Lower lobe of right lung (tissue), 2 donors: Measurements from ENCODE around the gene NHS. TPM values are rescaled to one million over a fixed set of nuclear protein-coding genes. Genes with fewer than 3 reads are reported as not detected.

Source experiments
- ATAC-seq, 2 donors: fragments of 200-7000 bp; cut with Tn5 transposase; one replicate each; pipeline ENCODE4 v1.9.1; 2020 to 2022; ENCODE audit warnings: mild to moderate bottlenecking in 2 of 2, moderate library complexity in 2 of 2
- DNase-seq: peaks from one replicate; pipeline ENCODE4 v3.0.0-alpha.2; 2020
- H3K27ac ChIP-seq: fragments of 200-600 bp; one replicate; pipeline ENCODE4 v1.8.0; 2022
- H3K27me3 ChIP-seq: fragments of 200-600 bp; one replicate; pipeline ENCODE4 v1.8.0; 2022; ENCODE audit warnings: low read depth
- H3K36me3 ChIP-seq: fragments of 200-600 bp; one replicate; pipeline ENCODE4 v1.8.0; 2022; ENCODE audit warnings: mild to moderate bottlenecking
- H3K4me1 ChIP-seq: fragments of 200-600 bp; one replicate; pipeline ENCODE4 v1.8.0; 2022
- H3K4me3 ChIP-seq: fragments of 200-600 bp; one replicate; pipeline ENCODE4 v1.8.0; 2022; ENCODE audit warnings: mild to moderate bottlenecking
- H3K9me3 ChIP-seq: fragments of 200-600 bp; one replicate; pipeline ENCODE4 v1.8.0; 2022
- CTCF ChIP-seq: fragments of 200-600 bp; IDR thresholded peaks from one replicate; pipeline ENCODE4 v1.8.0; 2022; ENCODE audit warnings: antibody characterized with exemption, mild to moderate bottlenecking
- intact Hi-C: fragments of 100-400 bp; cut with DNase I; formaldehyde crosslinking; loops from one replicate; pipeline ENCODE4 v1.11.0; 2022
- total RNA-seq: library from RNA; stranded (reverse); fragmentation: NEBNext Ultra II Directional; extraction: Animal tissue kit (Norgen Biotek cat#: 25700); gene quantifications from one replicate; pipeline ENCODE4 v1.2.1, GENCODE V29; 2021
- donor health status: DM: no; HTN: yes; CAD: no; lungs with severe emphysema.

Gene NHS
- total RNA-seq, 1 donor from 2014 or later, result 2.7 TPM

- intact Hi-C loops, result no loop called here
- H3K36me3 ChIP-seq, result no peaks in the 10 kb centered on the region
- H3K4me1 ChIP-seq, result no peaks in the 10 kb centered on the region
- no peak overlapping the region for H3K27ac ChIP-seq
- ATAC-seq (no peak), DNase-seq (no peak)
- H3K27me3 ChIP-seq, result no peaks in the 10 kb centered on the region
- no peak for TF ChIP-seq CTCF
- H3K4me3 ChIP-seq, result no peak overlapping the region
- H3K9me3 ChIP-seq, result no peaks in the 10 kb centered on the region
Measured at GRCh38 chrX:17403972-17404371, 29.0 kb downstream of the NHS start.

GRCh38 chrX:17405225-17405969 lies 30.4 kb downstream of the NHS start:
- H3K9me3 ChIP-seq, result no peaks in the 10 kb centered on the region
- DNase-seq (no peak), ATAC-seq (no peak)
- intact Hi-C loops, result no loop called here
- H3K4me3 ChIP-seq, result no peak overlapping the region
- no peaks in the 10 kb centered on the region for H3K36me3 ChIP-seq
- no peaks in the 10 kb centered on the region for H3K4me1 ChIP-seq
- TF ChIP-seq CTCF, result no peak
- no peaks in the 10 kb centered on the region for H3K27me3 ChIP-seq
- H3K27ac ChIP-seq, result no peak overlapping the region

DNA sequence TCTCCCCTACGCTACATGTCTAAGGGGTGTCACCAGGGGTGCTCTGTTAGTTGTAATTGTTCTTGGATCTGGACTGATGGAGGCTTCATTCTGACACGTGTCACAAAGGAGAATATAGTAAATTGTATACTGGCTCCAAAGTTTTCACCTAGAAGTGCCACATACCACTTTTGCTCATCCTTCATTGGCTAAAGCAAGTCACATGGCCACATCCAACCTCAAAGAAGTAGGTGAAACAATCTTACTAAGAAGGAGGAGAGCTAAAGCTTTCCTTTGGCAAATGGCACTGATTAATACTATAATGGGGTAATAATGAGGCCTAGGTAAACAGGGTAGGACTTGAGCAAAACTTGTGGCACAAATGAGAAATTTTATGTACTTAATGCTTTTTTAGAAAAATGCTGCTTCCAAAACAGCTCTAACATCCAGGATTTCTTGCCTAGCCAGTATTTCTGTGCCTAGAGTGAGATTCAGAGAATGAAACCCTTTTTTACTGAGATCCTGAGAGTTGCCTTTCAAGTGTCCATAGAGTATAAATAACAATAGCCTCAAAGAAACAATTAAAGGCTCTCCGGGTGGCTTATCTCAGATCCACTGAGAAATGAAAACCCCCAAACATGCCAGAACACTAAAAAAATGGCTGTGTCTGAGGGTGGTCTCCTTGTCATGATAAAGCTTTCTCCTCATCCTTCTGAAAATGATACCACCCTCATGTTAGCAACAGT lies 34.7 kb downstream of the NHS start:
- DNase-seq, result no peak
- ATAC-seq, result no peak
- Histone ChIP-seq H3K4me3 (no peak overlapping the region), H3K4me1 (no peaks in the 10 kb centered on the region), H3K27me3 (no peaks in the 10 kb centered on the region), H3K9me3 (no peaks in the 10 kb centered on the region), H3K27ac (no peak overlapping the region), H3K36me3 (no peaks in the 10 kb centered on the region)
- intact Hi-C loops, result no loop called here
- TF ChIP-seq CTCF, result no peak

DNA sequence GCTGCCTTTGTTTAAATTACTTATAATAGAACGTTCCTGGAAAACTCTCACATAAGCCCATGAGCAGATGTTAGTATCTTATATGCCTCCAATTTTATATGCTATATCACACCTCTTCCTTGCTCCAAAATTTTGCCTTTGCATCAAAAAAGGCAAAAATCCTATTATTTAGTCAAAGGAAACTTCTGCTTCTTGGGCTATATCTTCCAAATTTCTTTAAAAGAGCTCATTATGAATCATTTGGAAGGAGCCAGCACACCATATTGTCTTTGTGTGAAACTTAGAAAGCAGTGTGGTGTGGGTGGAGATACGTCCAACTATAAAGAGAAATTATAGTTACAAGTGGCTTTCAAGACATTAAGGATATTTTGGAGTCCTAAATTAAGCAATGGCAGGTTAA lies 35.7 kb downstream of the NHS start:
- Histone ChIP-seq H3K27ac (no peak overlapping the region), H3K4me3 (no peak overlapping the region), H3K4me1 (no peaks in the 10 kb centered on the region), H3K9me3 (no peaks in the 10 kb centered on the region), H3K27me3 (no peaks in the 10 kb centered on the region), H3K36me3 (no peaks in the 10 kb centered on the region)
- no peak for DNase-seq
- TF ChIP-seq CTCF, result no peak
- ATAC-seq, result no peak
- intact Hi-C loops, result no loop called here

GRCh38 chrX:17411205-17411604 lies 36.2 kb downstream of the NHS start:
- H3K27me3 ChIP-seq, result no peaks in the 10 kb centered on the region
- no peaks in the 10 kb centered on the region for H3K9me3 ChIP-seq
- H3K4me3 ChIP-seq, result no peak overlapping the region
- ATAC-seq (no peak), DNase-seq (no peak)
- no peaks in the 10 kb centered on the region for H3K36me3 ChIP-seq
- no peak for TF ChIP-seq CTCF
- H3K4me1 ChIP-seq, result no peaks in the 10 kb centered on the region
- no peak overlapping the region for H3K27ac ChIP-seq
- intact Hi-C loops, result no loop called here
